ENCODE measurements around the gene C19orf25.
"Not testable (repeated sequence)": the region's sequence is repeated elsewhere in the genome, so short reads cannot be mapped to it uniquely, and the experiment has no call there.

The C19orf25 gene

DNA sequence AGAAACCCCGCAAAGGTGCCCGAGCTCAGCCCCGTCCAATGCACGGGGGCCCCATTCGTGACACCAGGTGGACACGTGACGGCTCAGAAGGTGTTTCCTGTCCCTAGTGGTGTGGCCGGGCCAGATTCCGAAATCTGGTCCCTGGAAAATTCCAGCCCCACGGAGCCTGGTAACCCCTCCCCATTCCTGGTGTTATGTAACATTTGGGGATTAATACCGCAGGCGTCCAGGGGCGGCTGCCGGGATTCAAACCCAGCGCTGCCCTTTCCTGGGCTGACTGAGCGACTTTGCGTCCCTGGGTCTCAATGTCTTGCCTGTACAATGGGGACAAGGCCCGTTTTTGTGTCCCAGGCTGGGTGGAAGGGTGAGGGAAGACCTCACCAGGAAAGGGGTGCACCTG, 43.8 kb upstream of the C19orf25 start:
- H4K20me1 ChIP-seq, result no peaks in the 10 kb centered on the region
- no peak for TF ChIP-seq Cebpa-rat (IDR thresholded peaks at IDR 0.05)
- H3K9me3 ChIP-seq, result no peaks in the 10 kb centered on the region
- H3K27ac ChIP-seq, result no peak overlapping the region
- H3K4me2 ChIP-seq, result peak overlapping the region; percentile 2; the same call in 1 of the 2 replicates
- H3K4me3 ChIP-seq, result no peak overlapping the region
- no peak overlapping the region for H3K9ac ChIP-seq
- no peaks in the 10 kb centered on the region for H3K36me3 ChIP-seq
- peaks cover 28% of the 10 kb centered on the region for H3K27me3 ChIP-seq
- peaks cover 27% of the 10 kb centered on the region for H3K4me1 ChIP-seq

DNA sequence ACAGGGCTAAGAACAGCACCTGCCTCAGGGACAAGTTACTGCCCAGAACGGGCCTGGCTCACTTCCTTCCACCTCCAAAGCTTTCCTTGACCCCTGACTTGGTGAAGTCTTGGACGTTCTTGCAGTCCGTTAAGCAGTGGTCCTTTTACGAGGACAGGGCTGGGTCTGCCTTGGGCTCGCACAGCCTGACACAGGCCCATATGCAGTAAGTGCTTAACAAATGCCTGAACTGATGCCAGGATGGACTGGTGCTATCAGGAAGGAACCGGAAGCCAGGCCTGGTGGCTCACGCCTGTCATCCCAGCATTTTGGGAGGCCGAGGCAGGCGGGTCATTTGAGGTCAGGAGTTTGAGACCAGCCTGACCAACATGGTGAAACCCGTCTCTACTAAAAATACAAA, 43.0 kb upstream of the C19orf25 start:
- Histone ChIP-seq H3K4me2 (peak overlapping the region; percentile 74), H4K20me1 (no peaks in the 10 kb centered on the region), H3K27ac (no peak overlapping the region), H3K4me3 (no peak overlapping the region), H3K9ac (no peak overlapping the region), H3K36me3 (no peaks in the 10 kb centered on the region), H3K27me3 (peaks cover 28% of the 10 kb centered on the region), H3K4me1 (peaks cover 27% of the 10 kb centered on the region), H3K9me3 (no peaks in the 10 kb centered on the region)
- TF ChIP-seq Cebpa-rat (IDR thresholded peaks at IDR 0.05), result no peak

DNA sequence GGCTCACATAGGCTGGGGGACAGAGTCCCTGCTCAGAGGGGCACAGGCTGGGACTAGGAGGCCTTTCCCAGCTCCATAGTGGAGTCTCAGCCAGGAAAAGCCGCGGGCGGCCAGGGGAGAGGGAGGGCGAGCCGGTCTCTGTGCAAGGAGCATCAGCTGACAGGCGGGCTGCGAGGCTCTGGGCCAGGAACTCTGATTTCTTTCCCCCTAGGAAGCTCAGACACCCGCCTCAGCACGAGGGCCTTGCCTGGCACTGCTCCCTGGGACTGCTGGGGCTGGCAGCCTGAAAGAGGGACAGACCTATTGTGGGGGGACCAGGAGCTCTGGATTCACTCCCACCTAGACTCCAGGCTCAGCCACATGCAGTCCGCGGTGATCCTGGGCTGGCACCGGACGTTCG, 42.6 kb upstream of the C19orf25 start:
- no peaks in the 10 kb centered on the region for H3K9me3 ChIP-seq
- no peak overlapping the region for H3K4me3 ChIP-seq
- TF ChIP-seq Cebpa-rat (IDR thresholded peaks at IDR 0.05), result no peak
- no peak overlapping the region for H3K9ac ChIP-seq
- H3K27ac ChIP-seq, result no peak overlapping the region
- H3K4me2 ChIP-seq, result peak overlapping the region; percentile 74
- no peaks in the 10 kb centered on the region for H4K20me1 ChIP-seq
- peaks cover 28% of the 10 kb centered on the region for H3K27me3 ChIP-seq
- no peaks in the 10 kb centered on the region for H3K36me3 ChIP-seq
- peaks cover 27% of the 10 kb centered on the region for H3K4me1 ChIP-seq

DNA sequence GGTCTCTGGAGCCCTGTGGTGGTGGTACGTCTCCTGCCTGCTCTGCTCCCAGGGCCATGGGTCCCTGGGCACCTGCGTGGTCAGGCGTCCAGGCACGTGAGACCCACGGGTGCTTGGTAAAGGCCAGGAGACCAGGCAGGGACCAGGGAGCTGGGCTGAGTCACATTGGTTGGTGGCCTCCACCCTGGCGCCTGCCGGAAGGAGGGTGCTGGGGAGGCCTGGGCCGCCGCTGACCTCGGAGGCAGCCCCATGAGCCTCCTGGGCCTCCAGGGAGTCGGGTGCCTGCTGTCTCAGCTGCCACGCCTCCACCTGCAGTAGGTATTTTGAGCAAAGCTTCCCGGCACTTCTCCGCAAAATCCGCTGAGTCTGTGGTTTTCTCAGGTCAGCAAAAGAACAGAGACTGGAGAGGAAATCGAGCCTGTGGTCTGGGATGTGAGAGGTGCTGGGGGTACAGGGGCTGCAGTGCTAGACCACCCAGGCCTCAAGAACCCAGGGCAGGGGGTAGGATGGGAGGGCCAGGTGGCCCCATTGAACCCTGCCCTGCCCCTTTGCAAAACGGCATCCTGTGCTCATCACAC, 41.3 kb upstream of the C19orf25 start:
- Histone ChIP-seq H3K27ac (no peak overlapping the region), H3K9ac (no peak overlapping the region), H3K4me3 (no peak overlapping the region), H3K4me1 (peaks cover 27% of the 10 kb centered on the region), H4K20me1 (no peaks in the 10 kb centered on the region), H3K27me3 (peaks cover 22% of the 10 kb centered on the region), H3K4me2 (peak overlapping the region; percentile 77), H3K36me3 (no peaks in the 10 kb centered on the region), H3K9me3 (no peaks in the 10 kb centered on the region)
- TF ChIP-seq Cebpa-rat (IDR thresholded peaks at IDR 0.05), result no peak

DNA sequence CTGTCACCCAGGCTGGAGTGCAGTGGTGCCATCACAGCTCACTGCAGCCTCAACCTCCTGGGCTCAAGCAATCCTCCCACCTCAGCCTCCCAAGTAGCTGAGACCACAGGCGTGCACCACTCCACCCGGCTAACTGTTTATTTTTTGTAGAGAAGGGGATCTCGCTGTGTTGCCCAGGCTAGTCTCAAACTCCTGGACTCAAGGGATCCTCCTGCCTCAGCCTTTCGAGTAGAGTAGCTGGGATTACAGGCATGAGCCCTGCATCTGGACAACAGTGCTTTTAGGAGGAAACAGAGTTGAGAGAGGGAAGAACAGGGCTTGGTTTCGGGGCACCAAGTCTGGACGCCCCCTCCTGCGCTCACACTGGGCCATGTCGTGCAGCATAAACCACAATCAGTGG, 40.8 kb upstream of the C19orf25 start:
- Histone ChIP-seq H3K4me1 (peaks cover 27% of the 10 kb centered on the region), H3K27me3 (peaks cover 17% of the 10 kb centered on the region), H3K4me2 (peak overlapping the region; percentile 77)
- not testable (repeated sequence) for H3K9ac ChIP-seq, H4K20me1 ChIP-seq, H3K4me3 ChIP-seq, H3K36me3 ChIP-seq, H3K9me3 ChIP-seq, H3K27ac ChIP-seq

DNA sequence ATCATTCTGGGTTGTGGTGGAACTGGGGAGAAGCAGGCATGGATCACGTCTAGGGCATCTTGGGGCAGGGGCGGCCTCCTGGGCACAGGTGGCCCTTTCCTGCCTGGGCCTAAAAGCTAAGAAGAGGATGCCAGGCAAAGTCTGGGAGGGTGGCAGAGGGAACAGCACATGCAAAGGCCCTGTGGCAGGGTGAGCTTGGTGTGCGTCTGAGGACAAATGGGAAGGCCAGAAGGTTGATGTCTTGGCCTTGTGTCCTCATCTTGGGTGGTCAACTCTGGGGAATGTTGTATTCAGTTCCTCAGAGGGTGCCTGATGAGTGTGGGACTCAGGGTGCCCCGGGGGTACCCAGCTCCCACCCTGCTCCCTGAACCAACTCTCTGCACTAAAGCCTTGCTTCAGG, 39.5 kb upstream of the C19orf25 start:
- H3K4me2 ChIP-seq, result no peak overlapping the region
- peaks cover 12% of the 10 kb centered on the region for H3K27me3 ChIP-seq
- no peak overlapping the region for H3K9ac ChIP-seq
- peaks cover 27% of the 10 kb centered on the region for H3K4me1 ChIP-seq
- no peak overlapping the region for H3K4me3 ChIP-seq
- TF ChIP-seq Cebpa-rat (IDR thresholded peaks at IDR 0.05), result no peak
- H3K36me3 ChIP-seq, result no peaks in the 10 kb centered on the region
- no peak overlapping the region for H3K27ac ChIP-seq
- no peaks in the 10 kb centered on the region for H4K20me1 ChIP-seq
- H3K9me3 ChIP-seq, result no peaks in the 10 kb centered on the region

DNA sequence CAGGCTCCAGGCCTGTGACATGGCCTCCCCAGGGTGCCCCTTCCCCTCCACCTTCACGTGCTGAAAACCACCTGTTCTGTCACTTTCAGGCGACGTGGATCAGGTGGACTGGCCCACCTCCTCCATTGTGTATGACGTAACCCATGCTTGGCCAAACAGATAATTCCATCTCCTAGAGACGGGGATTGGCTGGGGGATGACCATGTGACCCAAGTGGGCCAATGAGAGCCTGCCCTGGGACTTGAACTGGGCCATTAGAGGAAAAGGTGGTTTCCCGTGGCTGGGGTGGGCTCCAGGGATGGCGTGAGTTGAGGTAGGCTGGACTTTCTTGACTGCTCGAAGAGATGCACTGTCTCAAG, 37.4 kb upstream of the C19orf25 start:
- TF ChIP-seq Cebpa-rat (IDR thresholded peaks at IDR 0.05), result no peak
- no peak overlapping the region for H3K4me2 ChIP-seq

DNA sequence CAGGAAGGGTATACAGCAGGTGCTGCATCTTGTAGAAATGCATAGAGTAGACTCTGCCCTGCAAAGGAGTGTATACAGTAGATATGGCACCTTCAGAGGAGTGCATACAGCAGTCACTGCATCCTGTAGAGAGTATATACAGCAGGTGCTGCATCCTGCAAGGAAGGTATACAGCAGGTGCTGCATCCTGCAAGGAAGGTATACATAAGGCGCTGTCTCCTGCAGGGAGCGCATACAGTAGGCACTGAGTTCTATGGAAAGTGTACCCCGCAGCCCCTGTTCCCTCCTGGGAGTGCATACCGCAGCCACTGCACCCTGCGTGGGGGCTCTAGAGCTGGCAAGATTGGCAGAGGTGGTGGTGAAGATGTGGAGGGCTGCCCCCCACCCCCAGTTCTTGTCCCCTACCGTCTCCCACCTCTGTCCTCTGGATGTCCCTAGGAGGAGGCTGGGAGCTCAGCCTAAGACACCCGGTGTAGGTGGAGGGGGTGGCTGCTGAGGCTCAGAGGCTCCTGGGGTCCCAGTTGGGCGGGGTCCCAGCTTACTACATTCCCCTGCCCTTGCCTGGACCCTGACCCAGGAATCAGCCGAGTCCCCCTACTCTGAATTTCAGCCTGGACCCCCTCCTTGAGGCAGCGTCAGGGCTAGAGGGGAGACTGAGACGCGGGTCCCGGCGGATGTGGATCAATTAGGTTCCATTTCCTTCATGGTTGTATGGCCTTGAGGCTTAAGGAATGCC, 36.1 kb upstream of the C19orf25 start:
- H3K9ac ChIP-seq, result no peak overlapping the region
- no peaks in the 10 kb centered on the region for H3K36me3 ChIP-seq
- no peak overlapping the region for H3K4me3 ChIP-seq
- peaks cover 27% of the 10 kb centered on the region for H3K4me1 ChIP-seq
- H3K27ac ChIP-seq, result no peak overlapping the region
- H4K20me1 ChIP-seq, result peaks cover 17% of the 10 kb centered on the region
- TF ChIP-seq Cebpa-rat (IDR thresholded peaks at IDR 0.05), result no peak
- no peaks in the 10 kb centered on the region for H3K9me3 ChIP-seq
- H3K27me3 ChIP-seq, result peaks cover 36% of the 10 kb centered on the region
- H3K4me2 ChIP-seq, result no peak overlapping the region

More for the DNA sequence above, 37.4 kb upstream of the C19orf25 start:
- Histone ChIP-seq H3K9me3 (no peaks in the 10 kb centered on the region), H3K9ac (no peak overlapping the region), H3K36me3 (no peaks in the 10 kb centered on the region), H3K27ac (no peak overlapping the region), H3K4me1 (peaks cover 31% of the 10 kb centered on the region), H3K4me3 (no peak overlapping the region), H3K27me3 (peaks cover 24% of the 10 kb centered on the region), H4K20me1 (peaks cover 8% of the 10 kb centered on the region)

DNA sequence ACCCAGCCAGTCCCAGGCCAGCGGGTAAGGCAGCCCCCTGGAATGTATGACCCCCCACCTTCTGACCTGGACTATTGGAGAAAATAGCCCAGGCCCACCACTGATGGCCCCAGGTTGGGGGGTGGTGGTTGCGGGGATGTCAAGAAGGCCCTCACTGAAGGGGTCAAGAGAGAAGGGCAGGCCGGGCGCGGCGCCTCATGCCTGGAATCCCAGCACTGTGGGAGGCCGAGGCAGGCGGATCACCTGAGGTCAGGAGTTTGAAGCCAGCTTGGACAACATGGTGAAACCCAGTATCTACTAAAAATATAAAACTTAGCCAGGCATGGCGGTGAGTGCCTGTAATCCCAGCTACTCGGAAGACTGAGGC, 35.3 kb upstream of the C19orf25 start:
- Histone ChIP-seq H3K4me1 (peaks cover 31% of the 10 kb centered on the region), H3K4me2 (no peak overlapping the region), H3K9me3 (no peaks in the 10 kb centered on the region), H3K36me3 (no peaks in the 10 kb centered on the region), H4K20me1 (peaks cover 22% of the 10 kb centered on the region), H3K4me3 (no peak overlapping the region), H3K27me3 (peaks cover 41% of the 10 kb centered on the region), H3K9ac (no peak overlapping the region), H3K27ac (no peak overlapping the region)
- no peak for TF ChIP-seq Cebpa-rat (IDR thresholded peaks at IDR 0.05)

DNA sequence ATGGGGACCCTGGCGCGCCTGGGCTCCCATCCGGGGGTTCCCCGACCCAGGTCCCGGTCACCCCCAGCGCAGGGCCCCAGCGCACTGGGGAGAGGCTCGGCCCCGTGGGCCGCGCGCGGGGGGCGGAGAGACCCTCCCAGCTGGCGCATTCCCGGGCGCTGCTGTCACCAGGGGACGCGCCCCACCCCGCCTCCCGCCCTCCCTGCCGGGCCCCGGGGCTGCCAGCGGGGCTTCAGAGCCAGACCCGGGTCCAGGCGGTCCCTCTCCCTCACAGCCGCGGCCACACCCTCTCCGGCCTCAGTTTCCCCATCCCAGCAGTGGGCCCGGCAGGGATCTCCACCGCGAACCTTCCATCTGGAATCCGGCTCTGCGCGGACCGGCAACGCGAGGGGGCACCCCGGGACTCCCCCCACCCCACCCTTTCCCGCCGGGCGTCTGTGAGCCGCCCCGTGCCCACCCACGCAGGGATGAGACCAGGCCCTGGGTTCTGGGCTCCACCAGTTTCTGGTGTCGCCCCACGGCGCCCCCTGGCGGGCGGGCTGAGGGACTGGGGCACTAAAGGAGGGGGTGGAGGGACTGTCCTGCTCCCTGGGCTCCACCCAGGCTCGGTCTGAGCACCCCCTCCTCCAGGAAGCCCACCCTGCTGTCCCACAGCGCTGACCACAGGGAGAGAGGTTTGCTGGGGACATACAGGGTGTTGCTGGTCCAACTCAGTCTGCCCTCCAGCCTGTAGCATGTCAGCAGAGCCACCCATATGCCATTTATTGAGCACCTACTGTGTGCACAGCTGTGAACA, 34.7 kb upstream of the C19orf25 start:
- H3K4me1 ChIP-seq, result peaks cover 37% of the 10 kb centered on the region
- no peak for TF ChIP-seq Cebpa-rat (IDR thresholded peaks at IDR 0.05)
- H3K9ac ChIP-seq, result no peak overlapping the region
- no peaks in the 10 kb centered on the region for H3K36me3 ChIP-seq
- H3K4me2 ChIP-seq, result peak overlapping the region; percentile 26
- no peak overlapping the region for H3K4me3 ChIP-seq
- H4K20me1 ChIP-seq, result peaks cover 27% of the 10 kb centered on the region
- no peaks in the 10 kb centered on the region for H3K9me3 ChIP-seq
- H3K27me3 ChIP-seq, result peaks cover 41% of the 10 kb centered on the region
- H3K27ac ChIP-seq, result no peak overlapping the region

All from BLaER1 (cell line).